ENCODE measurements around the gene SGK2. TPM values are rescaled to one million over a fixed set of nuclear protein-coding genes. Genes with fewer than 3 reads are reported as not detected.

Gene SGK2
- total and polyA plus RNA-seq, 2 donors (not counting 1 experiment from before 2014, with no cell fraction given): 1.5 to 1.7 TPM

DNA sequence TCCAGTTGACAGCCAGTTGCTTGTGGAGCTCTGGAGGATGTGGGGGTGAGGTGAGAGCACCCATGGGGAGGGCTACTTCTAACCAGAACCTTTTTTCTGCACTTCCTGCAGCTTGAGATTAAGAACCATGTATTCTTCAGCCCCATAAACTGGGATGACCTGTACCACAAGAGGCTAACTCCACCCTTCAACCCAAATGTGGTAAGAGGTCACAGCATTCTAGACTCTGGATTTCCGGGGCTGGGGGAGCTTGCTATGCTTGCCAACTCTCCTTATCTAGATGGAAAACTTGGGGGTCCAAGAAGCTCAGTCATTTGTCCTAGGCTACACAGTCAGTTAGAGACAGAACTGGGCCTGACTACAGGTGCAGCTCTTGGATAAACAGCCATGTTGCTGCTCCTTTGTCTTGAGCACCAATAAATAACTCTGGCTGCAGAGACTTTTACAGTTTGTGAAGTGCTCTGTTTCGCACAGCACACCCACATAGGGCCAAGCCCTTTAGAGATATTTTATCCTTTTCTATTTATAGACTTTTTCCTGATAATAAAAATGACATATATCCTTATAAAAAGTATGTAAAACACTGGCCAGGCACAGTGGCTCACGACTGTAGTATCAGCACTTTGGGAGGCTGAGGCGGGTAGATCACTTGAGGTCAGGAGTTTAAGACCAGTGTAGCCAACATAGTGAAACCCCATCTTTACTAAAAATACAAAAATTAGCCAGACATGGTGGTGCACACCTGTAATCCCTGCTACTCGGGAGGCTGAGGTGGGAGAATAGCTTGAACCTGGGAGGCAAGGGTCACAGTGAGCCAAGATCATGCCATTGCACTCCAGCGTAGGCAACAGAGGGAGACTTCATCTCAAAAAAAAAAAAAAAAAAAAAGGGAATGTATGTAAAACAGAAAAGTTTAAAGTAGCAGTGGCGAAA lies 21.3 kb downstream of the SGK2 start:
- TF ChIP-seq EZH2 (IDR thresholded peaks at IDR 0.05; ENCODE audit: borderline replicate concordance, insufficient read depth, low read depth, low read length, poor library complexity, severe bottlenecking): no peak
- TF ChIP-seq, protein P1, sequence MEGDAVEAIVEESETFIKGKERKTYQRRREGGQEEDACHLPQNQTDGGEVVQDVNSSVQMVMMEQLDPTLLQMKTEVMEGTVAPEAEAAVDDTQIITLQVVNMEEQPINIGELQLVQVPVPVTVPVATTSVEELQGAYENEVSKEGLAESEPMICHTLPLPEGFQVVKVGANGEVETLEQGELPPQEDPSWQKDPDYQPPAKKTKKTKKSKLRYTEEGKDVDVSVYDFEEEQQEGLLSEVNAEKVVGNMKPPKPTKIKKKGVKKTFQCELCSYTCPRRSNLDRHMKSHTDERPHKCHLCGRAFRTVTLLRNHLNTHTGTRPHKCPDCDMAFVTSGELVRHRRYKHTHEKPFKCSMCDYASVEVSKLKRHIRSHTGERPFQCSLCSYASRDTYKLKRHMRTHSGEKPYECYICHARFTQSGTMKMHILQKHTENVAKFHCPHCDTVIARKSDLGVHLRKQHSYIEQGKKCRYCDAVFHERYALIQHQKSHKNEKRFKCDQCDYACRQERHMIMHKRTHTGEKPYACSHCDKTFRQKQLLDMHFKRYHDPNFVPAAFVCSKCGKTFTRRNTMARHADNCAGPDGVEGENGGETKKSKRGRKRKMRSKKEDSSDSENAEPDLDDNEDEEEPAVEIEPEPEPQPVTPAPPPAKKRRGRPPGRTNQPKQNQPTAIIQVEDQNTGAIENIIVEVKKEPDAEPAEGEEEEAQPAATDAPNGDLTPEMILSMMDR (IDR thresholded peaks at IDR 0.05): no peak
- H3K9me3 ChIP-seq (ENCODE audit: control extremely low read depth in 1 of 3, control insufficient read depth in 2 of 3, insufficient read depth in 1 of 3, low read length in 2 of 3): no peaks in the 10 kb centered on the region
- H3K4me1 ChIP-seq (ENCODE audit: control insufficient read depth in 2 of 2, insufficient read depth in 2 of 2, low read length in 2 of 2): no peaks in the 10 kb centered on the region
- Mint-ChIP-seq H3K4me3 (no peak overlapping the region), H3K4me1 (no peaks in the 10 kb centered on the region), H3K9me3 (ENCODE audit: insufficient read depth) (no peaks in the 10 kb centered on the region), H3K27ac (no peak overlapping the region), H3K27me3 (no peaks in the 10 kb centered on the region)
- 86% methylated on average over 1 of the region's 7 CpGs for WGBS (ENCODE audit: insufficient coverage)
- no peak overlapping the region for H3K4me2 ChIP-seq (replicated peaks; ENCODE audit: low read depth, low read length, poor library complexity, severe bottlenecking)
- intact Hi-C loops (cut with micrococcal nuclease): no loop called here
- no peak overlapping the region for H3K27ac ChIP-seq (ENCODE audit: low read length in 2 of 2)
- H3K9ac ChIP-seq (ENCODE audit: low read length): no peak overlapping the region
- H3K79me2 ChIP-seq (ENCODE audit: control insufficient read depth, insufficient read depth, low read length): no peaks in the 10 kb centered on the region
- ChIA-PET POLR2A (no interaction called here), CTCF (interaction anchor here (1.1 kb wide), 1 partner anchor 112 kb away, joined by 3 read pairs; no protein-coding TSS in a partner anchor)
- no peaks in the 10 kb centered on the region for H4K20me1 ChIP-seq (ENCODE audit: control insufficient read depth, insufficient read depth, low read length, poor library complexity, severe bottlenecking)
- no peak for ATAC-seq (ENCODE audit: low read depth)
- no peaks in the 10 kb centered on the region for H3K27me3 ChIP-seq (replicated peaks in 1 of 4; ENCODE audit: control extremely low read depth in 1 of 4, control insufficient read depth in 3 of 4, insufficient read depth in 4 of 4, low read length in 3 of 4)
- no peak overlapping the region for H3K4me3 ChIP-seq (ENCODE audit: control extremely low read depth in 1 of 5, extremely low read depth in 1 of 5, insufficient read depth in 1 of 5, low read depth in 2 of 5, low read length in 4 of 5)
- no peak for DNase-seq
- H3K36me3 ChIP-seq (replicated peaks in 1 of 2; ENCODE audit: control extremely low read depth in 1 of 2, control insufficient read depth in 1 of 2, extremely low read depth in 1 of 2, insufficient read depth in 2 of 2, low read length in 1 of 2): no peaks in the 10 kb centered on the region
- H2AFZ ChIP-seq (ENCODE audit: insufficient read depth, low read depth, low read length, poor library complexity, severe bottlenecking): no peak overlapping the region
